Epithelial cell of esophagus (primary cell): ENCODE results near the gene PTBP3.
A peak's percentile ranks its signal among the peaks of the same experiment; 100 is the strongest.
"Not testable (repeated sequence)": the region's sequence is repeated elsewhere in the genome, so short reads cannot be mapped to it uniquely, and the experiment has no call there.

Source experiments
- DNase-seq: peaks from one replicate; pipeline ENCODE4 v3.0.0; 2010; ENCODE audit warnings: low read depth
- H3K4me3 ChIP-seq: 2 replicates; pipeline ENCODE4 v1.5.1; 2011; ENCODE audit warnings: mild to moderate bottlenecking, low read length, control low read depth
- CTCF ChIP-seq: IDR thresholded peaks from 2 replicates; pipeline ENCODE4 v1.5.1; 2011; ENCODE audit warnings: low read depth, mild to moderate bottlenecking, low read length, control low read depth, inconsistent platforms; ENCODE audit not compliant: insufficient read depth; ENCODE audit errors: missing control alignments

The PTBP3 gene

GRCh38 chr9:112378328-112379176, 45.1 kb upstream of the PTBP3 start:
- no peak for TF ChIP-seq CTCF
- DNase-seq = peak; percentile 60
- peak overlapping the region; percentile 78 for H3K4me3 ChIP-seq

- DNase-seq = no peak
- peak overlapping the region; percentile 78 for H3K4me3 ChIP-seq
- TF ChIP-seq CTCF = no peak
These were observed 44.4 kb upstream of the PTBP3 start for GRCh38 chr9:112377684-112378327.

DNA sequence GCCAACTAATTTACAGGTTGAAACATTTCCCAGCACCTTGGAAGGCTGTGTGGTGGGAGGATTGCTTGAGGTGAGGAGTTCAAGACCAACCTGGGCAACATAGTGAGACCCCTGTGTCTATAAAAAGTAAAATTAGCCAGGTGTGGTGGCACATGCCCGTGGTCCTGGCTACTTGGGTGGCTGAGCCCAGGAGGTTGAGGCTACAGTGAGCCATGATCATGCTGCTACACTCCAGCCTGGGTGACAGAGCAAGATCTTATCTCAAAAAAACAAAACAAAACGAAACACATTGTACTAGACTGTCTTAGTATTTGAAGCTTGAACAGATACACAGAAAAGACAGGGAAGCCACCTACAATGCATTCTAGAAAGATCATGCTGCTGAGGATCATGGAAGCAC, 43.7 kb upstream of the PTBP3 start:
- DNase-seq = no peak
- H3K4me3 ChIP-seq = no peak overlapping the region
- no peak for TF ChIP-seq CTCF

DNA sequence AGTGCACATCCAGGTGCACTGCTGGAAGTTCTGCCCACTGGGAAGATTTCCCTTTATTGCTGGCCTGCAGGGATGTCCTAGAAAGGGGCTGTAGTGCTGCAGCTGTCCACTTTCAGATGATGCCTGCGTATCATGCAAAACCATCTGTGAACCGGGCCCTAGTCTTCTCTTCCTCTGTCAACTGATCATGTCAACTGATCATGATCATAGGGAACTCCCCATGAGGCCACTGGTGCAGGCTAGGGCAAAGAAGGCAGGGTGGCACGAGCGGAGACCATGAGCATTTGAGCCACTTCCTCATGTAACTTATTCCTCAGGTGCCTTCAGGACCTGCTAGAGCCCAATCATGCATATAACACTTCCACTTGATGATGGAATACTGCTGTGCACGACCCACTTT, 41.9 kb upstream of the PTBP3 start:
- no peak overlapping the region for H3K4me3 ChIP-seq
- DNase-seq = no peak
- no peak for TF ChIP-seq CTCF

- DNase-seq, H3K4me3 ChIP-seq: not testable (repeated sequence)
These were observed 40.8 kb upstream of the PTBP3 start for GRCh38 chr9:112374232-112374631.

GRCh38 chr9:112373666-112374065, 40.2 kb upstream of the PTBP3 start:
- H3K4me3 ChIP-seq, DNase-seq: not testable (repeated sequence)

- H3K4me3 ChIP-seq = no peak overlapping the region
- TF ChIP-seq CTCF = no peak
- DNase-seq = peak; percentile 73
These were observed 37.6 kb upstream of the PTBP3 start for GRCh38 chr9:112371060-112371459.

DNA sequence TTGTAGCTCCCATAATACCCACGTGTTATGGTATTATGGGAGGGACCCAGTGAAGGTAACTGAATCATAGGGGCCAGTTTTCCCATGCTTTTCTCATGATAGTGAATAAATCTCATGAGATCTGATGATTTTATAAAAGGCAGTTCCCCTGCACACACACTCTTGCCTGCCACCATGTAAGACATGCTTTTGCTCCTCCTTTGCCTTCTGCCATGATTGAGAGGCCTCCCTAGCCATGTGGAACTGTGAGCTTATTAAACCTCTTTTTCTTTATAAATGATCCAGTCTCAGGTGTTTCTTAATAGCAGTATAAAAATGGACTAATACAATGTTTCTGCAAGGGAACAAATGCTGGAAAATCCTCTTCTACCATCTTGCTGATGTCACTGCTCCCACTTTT, 36.4 kb upstream of the PTBP3 start:
- TF ChIP-seq CTCF = no peak
- DNase-seq = no peak
- no peak overlapping the region for H3K4me3 ChIP-seq
